Karpas-422 (cell line): ENCODE measurements around the gene HNRNPA1. TPM values are rescaled to one million over a fixed set of nuclear protein-coding genes. Genes with fewer than 3 reads are reported as not detected.

Source experiments
- DNase-seq: peaks from one replicate; pipeline ENCODE4 v3.0.0-alpha.2; 2015
- H2AFZ ChIP-seq: fragments of 200-600 bp; sonication (generic); 2 replicates; pipeline ENCODE4 v1.6.1; 2014; ENCODE audit warnings: antibody characterized with exemption, low read length, mixed read lengths
- H3K27ac ChIP-seq: fragments of 200-600 bp; sonication (generic); 2 replicates; pipeline ENCODE4 v1.5.1; 2014; ENCODE audit warnings: mild to moderate bottlenecking, low read length, moderate library complexity
- H3K27me3 ChIP-seq: fragments of 200-600 bp; sonication (generic); 2 replicates; pipeline ENCODE4 v1.6.1; 2014; ENCODE audit warnings: low read length, mixed read lengths
- H3K36me3 ChIP-seq: fragments of 200-600 bp; sonication (generic); 2 replicates; pipeline ENCODE4 v1.6.1; 2014; ENCODE audit warnings: low read length, mixed read lengths; ENCODE audit not compliant: insufficient read depth
- H3K4me1 ChIP-seq: fragments of 200-600 bp; sonication (generic); 2 replicates; pipeline ENCODE4 v1.6.1; 2014; ENCODE audit warnings: mild to moderate bottlenecking, low read length, mixed read lengths
- H3K4me2 ChIP-seq: fragments of 200-600 bp; sonication (generic); 2 replicates; pipeline ENCODE4 v1.6.1; 2014; ENCODE audit warnings: low read length, low read depth, mild to moderate bottlenecking; ENCODE audit not compliant: poor library complexity, severe bottlenecking
- H3K4me3 ChIP-seq: fragments of 200-600 bp; sonication (generic); 2 replicates; pipeline ENCODE4 v1.5.1; 2014; ENCODE audit warnings: mild to moderate bottlenecking, antibody characterized with exemption, low read length, mixed read lengths
- H3K79me2 ChIP-seq: fragments of 200-600 bp; sonication (generic); 2 replicates; pipeline ENCODE4 v1.6.1; 2014; ENCODE audit warnings: mild to moderate bottlenecking, low read length, mixed read lengths
- H3K9ac ChIP-seq: fragments of 200-600 bp; sonication (generic); 2 replicates; pipeline ENCODE4 v1.6.0; 2014; ENCODE audit warnings: low read length
- H3K9me2 ChIP-seq: fragments of 200-600 bp; sonication (generic), shearing (Covaris generic); replicated peaks from 2 replicates; pipeline ENCODE4 v1.6.0; 2014; ENCODE audit warnings: mild to moderate bottlenecking, low read length, moderate library complexity; ENCODE audit not compliant: insufficient read depth
- H3K9me3 ChIP-seq: fragments of 300-700, 200-600 bp; sonication (generic); 2 replicates; pipeline ENCODE4 v1.6.1; 2014; ENCODE audit warnings: low read length, mixed read lengths
- H4K20me1 ChIP-seq: fragments of 200-600 bp; sonication (generic); 2 replicates; pipeline ENCODE4 v1.6.1; 2014; ENCODE audit warnings: mild to moderate bottlenecking, antibody characterized with exemption, low read length, low read depth; ENCODE audit not compliant: insufficient read depth
- total RNA-seq: library from RNA; depleted of rRNA; stranded (reverse); fragments of >200 nt; shearing (Covaris generic); gene quantifications from 2 replicates; pipeline ENCODE4 v1.2.3, GENCODE V29; 2014; ENCODE audit warnings: low replicate concordance

HNRNPA1 gene
- total RNA-seq, 1 experiment from 2014 or later = 249 TPM

GRCh38 chr12:54265364-54265812 is 15.1 kb upstream of the HNRNPA1 start:
- no peak overlapping the region for H3K4me2 ChIP-seq
- peaks cover 33% of the 10 kb centered on the region for H3K4me1 ChIP-seq
- DNase-seq = peak; percentile 40
- H3K9me2 ChIP-seq = no peaks in the 10 kb centered on the region
- H4K20me1 ChIP-seq = no peaks in the 10 kb centered on the region
- no peak overlapping the region for H3K9ac ChIP-seq
- H3K9me3 ChIP-seq = no peaks in the 10 kb centered on the region
- no peaks in the 10 kb centered on the region for H3K27me3 ChIP-seq
- peak overlapping the region; percentile 38 for H3K27ac ChIP-seq
- H2AFZ ChIP-seq = no peak overlapping the region
- peaks cover 24% of the 10 kb centered on the region for H3K79me2 ChIP-seq
- H3K36me3 ChIP-seq = no peaks in the 10 kb centered on the region
- H3K4me3 ChIP-seq = no peak overlapping the region

GRCh38 chr12:54266852-54267251 is 13.7 kb upstream of the HNRNPA1 start:
- Histone ChIP-seq H3K9me2 (no peaks in the 10 kb centered on the region), H3K4me3 (no peak overlapping the region), H3K9me3 (no peaks in the 10 kb centered on the region), H3K36me3 (no peaks in the 10 kb centered on the region), H3K79me2 (peaks cover 13% of the 10 kb centered on the region), H3K4me2 (no peak overlapping the region), H4K20me1 (no peaks in the 10 kb centered on the region), H3K27ac (no peak overlapping the region), H3K4me1 (peaks cover 19% of the 10 kb centered on the region), H3K9ac (no peak overlapping the region), H2AFZ (no peak overlapping the region), H3K27me3 (no peaks in the 10 kb centered on the region)
- peak; percentile 40 for DNase-seq

GRCh38 chr12:54270345-54270744 is 10.2 kb upstream of the HNRNPA1 start:
- Histone ChIP-seq H3K36me3 (peaks cover 11% of the 10 kb centered on the region; the same call in 1 of the 2 replicates), H3K4me1 (peaks cover 3% of the 10 kb centered on the region), H3K79me2 (peaks cover 12% of the 10 kb centered on the region), H2AFZ (no peak overlapping the region), H3K9me3 (no peaks in the 10 kb centered on the region), H3K27ac (no peak overlapping the region), H3K4me3 (no peak overlapping the region), H3K9ac (no peak overlapping the region), H3K4me2 (no peak overlapping the region), H3K27me3 (no peaks in the 10 kb centered on the region), H4K20me1 (no peaks in the 10 kb centered on the region; the same call in 1 of the 2 replicates), H3K9me2 (no peaks in the 10 kb centered on the region)
- DNase-seq = no peak

GRCh38 chr12:54272214-54272613 is 8.3 kb upstream of the HNRNPA1 start:
- Histone ChIP-seq H4K20me1 (no peaks in the 10 kb centered on the region; the same call in 1 of the 2 replicates), H2AFZ (no peak overlapping the region), H3K9ac (no peak overlapping the region), H3K4me2 (no peak overlapping the region), H3K9me2 (no peaks in the 10 kb centered on the region), H3K4me1 (no peaks in the 10 kb centered on the region), H3K36me3 (peaks cover 11% of the 10 kb centered on the region; the same call in 1 of the 2 replicates), H3K27ac (peak overlapping the region; percentile 20; the same call in 1 of the 2 replicates), H3K27me3 (no peaks in the 10 kb centered on the region), H3K9me3 (no peaks in the 10 kb centered on the region), H3K79me2 (peaks cover 31% of the 10 kb centered on the region), H3K4me3 (no peak overlapping the region)
- no peak for DNase-seq

GRCh38 chr12:54273981-54274380 is 6.5 kb upstream of the HNRNPA1 start:
- Histone ChIP-seq H3K4me1 (peaks cover 13% of the 10 kb centered on the region), H4K20me1 (no peaks in the 10 kb centered on the region; the same call in 1 of the 2 replicates), H3K79me2 (peaks cover 45% of the 10 kb centered on the region), H3K36me3 (peaks cover 25% of the 10 kb centered on the region; the same call in 1 of the 2 replicates), H2AFZ (no peak overlapping the region), H3K27me3 (no peaks in the 10 kb centered on the region), H3K9ac (no peak overlapping the region), H3K9me2 (no peaks in the 10 kb centered on the region), H3K27ac (no peak overlapping the region), H3K4me2 (no peak overlapping the region), H3K4me3 (no peak overlapping the region), H3K9me3 (no peaks in the 10 kb centered on the region)
- DNase-seq = no peak

GRCh38 chr12:54276368-54276767 is 4.2 kb upstream of the HNRNPA1 start:
- Histone ChIP-seq H3K9me3 (no peaks in the 10 kb centered on the region), H3K79me2 (peaks cover 62% of the 10 kb centered on the region), H3K27ac (no peak overlapping the region), H3K4me3 (no peak overlapping the region), H4K20me1 (peaks cover 7% of the 10 kb centered on the region), H3K9me2 (no peaks in the 10 kb centered on the region), H2AFZ (no peak overlapping the region), H3K4me1 (peaks cover 15% of the 10 kb centered on the region), H3K36me3 (peaks cover 37% of the 10 kb centered on the region), H3K4me2 (no peak overlapping the region), H3K9ac (no peak overlapping the region), H3K27me3 (no peaks in the 10 kb centered on the region)
- no peak for DNase-seq

GRCh38 chr12:54277823-54278276 is 2.7 kb upstream of the HNRNPA1 start:
- Histone ChIP-seq H3K36me3 (peaks cover 52% of the 10 kb centered on the region), H2AFZ (no peak overlapping the region), H3K9me3 (no peaks in the 10 kb centered on the region), H3K9ac (peak overlapping the region; percentile 94), H3K9me2 (no peaks in the 10 kb centered on the region), H3K4me1 (peaks cover 29% of the 10 kb centered on the region), H3K4me3 (peak overlapping the region; percentile 96; the same call in 1 of the 2 replicates), H3K27ac (peak overlapping the region; percentile 92), H4K20me1 (peaks cover 14% of the 10 kb centered on the region), H3K4me2 (peak overlapping the region; percentile 88), H3K27me3 (no peaks in the 10 kb centered on the region), H3K79me2 (peaks cover 70% of the 10 kb centered on the region)
- no peak for DNase-seq

GRCh38 chr12:54279227-54279631 is 1.3 kb upstream of the HNRNPA1 start:
- H3K79me2 ChIP-seq = peaks cover 72% of the 10 kb centered on the region
- no peaks in the 10 kb centered on the region for H3K9me2 ChIP-seq
- no peak for DNase-seq
- H3K4me3 ChIP-seq = peak overlapping the region; percentile 96
- H3K4me2 ChIP-seq = peak overlapping the region; percentile 88
- no peak overlapping the region for H2AFZ ChIP-seq
- H3K27ac ChIP-seq = peak overlapping the region; percentile 92
- no peaks in the 10 kb centered on the region for H3K27me3 ChIP-seq
- H4K20me1 ChIP-seq = peaks cover 28% of the 10 kb centered on the region
- peak overlapping the region; percentile 94 for H3K9ac ChIP-seq
- peaks cover 43% of the 10 kb centered on the region for H3K4me1 ChIP-seq
- H3K9me3 ChIP-seq = no peaks in the 10 kb centered on the region
- peaks cover 56% of the 10 kb centered on the region for H3K36me3 ChIP-seq
